Trophoblast cell (in vitro differentiated cells and primary cell): Measurements from ENCODE around the gene RHEB.

Source experiments
- DNase-seq, 2 donors: peaks; one replicate each; pipeline ENCODE4 v3.0.0-alpha.2; 2016
- H2AFZ ChIP-seq: 2 replicates; pipeline ENCODE4 v1.6.1; 2013; ENCODE audit warnings: low read length, moderate library complexity, mild to moderate bottlenecking; ENCODE audit not compliant: insufficient read depth, poor library complexity
- H2AK5ac ChIP-seq: 2 replicates; pipeline ENCODE4 v1.6.1; 2013; ENCODE audit warnings: mild to moderate bottlenecking, low read length
- H2BK120ac ChIP-seq: 2 replicates; pipeline ENCODE4 v1.6.1; 2013; ENCODE audit warnings: low read length, mild to moderate bottlenecking, moderate library complexity; ENCODE audit not compliant: insufficient read depth, poor library complexity
- H2BK12ac ChIP-seq: 2 replicates; pipeline ENCODE4 v1.6.1; 2013; ENCODE audit warnings: mild to moderate bottlenecking, low read length, moderate library complexity
- H2BK5ac ChIP-seq: 2 replicates; pipeline ENCODE4 v1.6.1; 2013; ENCODE audit warnings: low read length, low read depth, moderate library complexity, mild to moderate bottlenecking; ENCODE audit not compliant: poor library complexity
- H3K14ac ChIP-seq: 2 replicates; pipeline ENCODE4 v1.6.1; 2013; ENCODE audit warnings: mild to moderate bottlenecking, low read length
- H3K18ac ChIP-seq: 2 replicates; pipeline ENCODE4 v1.6.1; 2013; ENCODE audit warnings: mild to moderate bottlenecking, low read length
- H3K23ac ChIP-seq: 2 replicates; pipeline ENCODE4 v1.6.1; 2013; ENCODE audit warnings: low read length
- H3K27ac ChIP-seq: 2 replicates; pipeline ENCODE4 v1.5.1; 2013; ENCODE audit warnings: low read depth, mild to moderate bottlenecking, inconsistent platforms, low read length, moderate library complexity
- H3K27me3 ChIP-seq: 2 replicates; pipeline ENCODE4 v1.6.1; 2013; ENCODE audit warnings: inconsistent platforms, mild to moderate bottlenecking, low read length, moderate library complexity; ENCODE audit not compliant: insufficient read depth
- H3K36me3 ChIP-seq, 2 experiments: 1 replicate in 1 of 2; 2 replicates in 1 of 2; pipeline ENCODE4 v1.6.1; 2013; ENCODE audit warnings: low read length in 2 of 2, mild to moderate bottlenecking in 2 of 2, moderate library complexity in 1 of 2; ENCODE audit not compliant: insufficient read depth in 2 of 2, control insufficient read depth in 1 of 2
- H3K4ac ChIP-seq: 2 replicates; pipeline ENCODE4 v1.6.1; 2013; ENCODE audit warnings: low read depth, mild to moderate bottlenecking, low read length, moderate library complexity
- H3K4me1 ChIP-seq, 2 experiments: 1 replicate in 1 of 2; 2 replicates in 1 of 2; pipeline ENCODE4 v1.6.1; 2013; ENCODE audit warnings: low read length in 2 of 2, mild to moderate bottlenecking in 2 of 2, moderate library complexity in 1 of 2; ENCODE audit not compliant: insufficient read depth in 2 of 2, control insufficient read depth in 1 of 2
- H3K4me2 ChIP-seq: 2 replicates; pipeline ENCODE4 v1.6.1; 2013; ENCODE audit warnings: inconsistent platforms, mild to moderate bottlenecking, low read length, moderate library complexity
- H3K4me3 ChIP-seq: 2 replicates; pipeline ENCODE4 v1.5.1; 2013; ENCODE audit warnings: mild to moderate bottlenecking, low read depth, low read length, inconsistent platforms
- H3K79me1 ChIP-seq: one replicate; pipeline ENCODE4 v1.6.1; 2013; ENCODE audit warnings: low read length
- H3K79me2 ChIP-seq: 2 replicates; pipeline ENCODE4 v1.6.1; 2013; ENCODE audit warnings: low read length, mild to moderate bottlenecking; ENCODE audit not compliant: control insufficient read depth, insufficient read depth, poor library complexity
- H3K9ac ChIP-seq: 2 replicates; pipeline ENCODE4 v1.6.1; 2013; ENCODE audit warnings: mild to moderate bottlenecking, low read length
- H3K9me3 ChIP-seq: 2 replicates; pipeline ENCODE4 v1.6.1; 2013; ENCODE audit warnings: low read depth, mild to moderate bottlenecking, control low read depth, inconsistent platforms, low read length; ENCODE audit not compliant: insufficient read depth
- H4K12ac ChIP-seq: 2 replicates; pipeline ENCODE4 v1.6.1; 2013; ENCODE audit warnings: low read depth, mild to moderate bottlenecking, low read length, moderate library complexity
- H4K8ac ChIP-seq: 2 replicates; pipeline ENCODE4 v1.6.1; 2013; ENCODE audit warnings: low read depth, mild to moderate bottlenecking, low read length, moderate library complexity
- H4K91ac ChIP-seq: one replicate; pipeline ENCODE4 v1.6.1; 2013; ENCODE audit warnings: low read depth, mild to moderate bottlenecking, low read length, moderate library complexity
- WGBS: extraction: QIAGEN DNeasy Blood & Tissue Kit; methylation state at CpG from one replicate; pipeline ENCODE4 v1.1.7; 2013; ENCODE audit warnings: missing lambda C conversion rate; ENCODE audit not compliant: insufficient read length, insufficient coverage; ENCODE audit errors: extremely low coverage; 5-methylcytosine and 5-hydroxymethylcytosine counted together

RHEB gene

DNA sequence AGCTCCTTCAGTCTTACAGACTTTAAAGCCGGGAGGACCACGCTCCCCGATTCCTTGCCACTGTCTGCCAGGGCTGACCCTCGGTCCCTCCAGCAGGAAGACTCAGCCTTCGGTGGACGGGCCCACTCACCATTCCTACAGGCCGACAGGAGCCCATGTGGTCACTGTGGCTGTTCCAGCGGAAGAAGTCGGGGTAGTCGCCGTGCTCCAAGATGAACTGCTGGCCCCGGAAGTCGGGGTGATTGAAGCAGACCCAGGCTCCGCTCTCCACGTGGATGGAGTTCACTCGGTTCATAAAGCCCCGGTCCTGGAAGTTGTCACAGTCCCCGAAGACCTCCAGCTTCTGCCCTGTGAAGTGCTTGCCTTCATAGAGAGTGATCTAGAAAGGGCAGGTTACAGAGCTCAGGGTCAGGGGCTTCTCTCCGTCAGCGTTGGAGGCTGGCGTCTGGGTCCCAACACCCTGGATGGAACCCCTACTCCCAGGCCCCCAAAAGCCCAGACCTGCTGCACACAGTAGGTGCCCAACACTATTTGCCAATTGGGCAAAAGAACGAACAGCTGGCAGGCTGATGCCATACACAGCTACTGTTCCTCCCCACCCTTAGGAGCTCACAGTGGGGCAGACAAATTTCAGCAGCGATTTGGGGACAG, 81.7 kb downstream of the RHEB start:
- Histone ChIP-seq H3K9ac (no peak overlapping the region), H3K18ac (no peak overlapping the region), H3K27me3 (no peaks in the 10 kb centered on the region), H2BK5ac (no peak overlapping the region), H4K8ac (no peak overlapping the region), H3K4ac (no peak overlapping the region), H3K27ac (no peak overlapping the region), H3K9me3 (peaks cover 3% of the 10 kb centered on the region), H3K14ac (peak overlapping the region; percentile 8), H3K36me3 (no peaks in the 10 kb centered on the region), H3K4me1 (peaks cover 28 to 33% of the 10 kb centered on the region in 2 experiments), H2BK120ac (peak overlapping the region; percentile 52), H3K4me3 (peak overlapping the region; percentile 16), H2BK12ac (peak overlapping the region; percentile 60), H3K23ac (no peak overlapping the region), H3K4me2 (no peak overlapping the region), H4K12ac (no peak overlapping the region), H2AFZ (no peak overlapping the region), H2AK5ac (no peak overlapping the region), H3K79me1 (peaks cover 14% of the 10 kb centered on the region), H4K91ac (no peak overlapping the region), H3K79me2 (no peaks in the 10 kb centered on the region)
- no CpG with 5 or more reads among the region's 23 CpGs for WGBS
- DNase-seq, result no peak

DNA sequence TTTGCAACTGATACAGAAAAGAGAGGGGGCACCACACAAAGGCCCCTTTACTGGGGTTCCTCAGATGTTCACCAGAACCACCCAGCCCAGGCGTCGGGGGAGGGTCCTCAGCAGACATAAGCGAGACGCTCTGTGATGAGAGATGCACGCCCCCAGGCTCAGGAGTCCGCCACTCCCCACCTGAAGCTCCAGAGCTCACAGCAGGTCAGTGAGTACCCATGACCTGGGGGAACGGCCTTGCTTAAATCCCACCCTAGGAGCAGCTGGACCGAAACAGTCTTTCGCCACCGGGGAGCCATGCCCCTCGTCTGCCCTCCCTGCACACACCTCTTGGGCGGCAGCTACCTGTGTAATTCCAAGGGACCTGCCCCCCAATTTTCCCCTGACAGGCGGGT, 82.5 kb downstream of the RHEB start:
- peak overlapping the region; percentile 10 for H3K18ac ChIP-seq
- H2BK5ac ChIP-seq, result no peak overlapping the region
- peaks cover 3% of the 10 kb centered on the region for H3K9me3 ChIP-seq
- no peaks in the 10 kb centered on the region for H3K36me3 ChIP-seq
- H3K4me1 ChIP-seq, result peaks cover 28 to 33% of the 10 kb centered on the region in 2 experiments
- peak overlapping the region; percentile 24 for H3K27ac ChIP-seq
- peak overlapping the region; percentile 45 for H4K91ac ChIP-seq
- no peak overlapping the region for H3K23ac ChIP-seq
- no peak overlapping the region for H2AFZ ChIP-seq
- H3K14ac ChIP-seq, result peak overlapping the region; percentile 32
- WGBS, result no CpG with 5 or more reads among the region's 13 CpGs
- H2BK120ac ChIP-seq, result peak overlapping the region; percentile 55
- peak overlapping the region; percentile 38 for H3K4me2 ChIP-seq
- no peak overlapping the region for H4K12ac ChIP-seq
- peaks cover 14% of the 10 kb centered on the region for H3K79me1 ChIP-seq
- H4K8ac ChIP-seq, result peak overlapping the region; percentile 36
- no peak overlapping the region for H3K4me3 ChIP-seq
- H2AK5ac ChIP-seq, result peak overlapping the region; percentile 41
- H3K27me3 ChIP-seq, result no peaks in the 10 kb centered on the region
- no peak overlapping the region for H3K4ac ChIP-seq
- H3K79me2 ChIP-seq, result no peaks in the 10 kb centered on the region
- no peak overlapping the region for H3K9ac ChIP-seq
- no peak for DNase-seq
- H2BK12ac ChIP-seq, result peak overlapping the region; percentile 60

DNA sequence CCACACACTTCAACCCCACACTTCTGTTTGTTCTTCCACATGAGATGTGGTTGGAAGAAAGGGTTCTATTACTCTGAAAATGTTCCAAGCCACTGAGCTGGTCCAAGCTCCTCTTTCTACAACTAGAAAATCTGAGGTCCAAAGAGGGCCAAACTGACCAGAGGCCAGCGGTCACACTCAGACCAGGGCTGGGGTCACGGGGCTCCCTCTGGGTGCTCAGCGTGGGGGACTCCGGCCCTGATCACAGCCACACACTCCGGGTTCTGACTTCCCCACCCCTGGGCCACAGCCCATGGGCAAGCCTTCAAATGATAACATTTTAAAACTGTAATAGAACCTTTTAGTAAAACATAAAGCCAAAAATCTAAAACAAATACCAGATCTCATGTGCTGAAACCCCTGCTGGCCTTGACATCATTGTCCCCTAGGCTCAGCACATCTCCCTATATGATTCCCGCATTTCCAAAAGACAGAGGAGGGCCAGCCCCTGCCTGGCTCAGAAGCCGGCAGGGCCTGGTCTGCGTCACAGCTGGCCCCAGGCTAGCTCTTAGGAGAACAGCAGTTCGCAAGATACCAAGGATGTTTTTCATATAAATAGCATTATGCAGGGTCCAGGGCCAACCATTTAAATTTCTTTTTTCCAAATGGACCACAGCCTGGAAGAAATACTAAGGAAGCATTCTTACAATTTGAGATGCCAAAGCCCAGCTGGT, 83.1 kb downstream of the RHEB start:
- peak overlapping the region; percentile 41 for H3K18ac ChIP-seq
- peak overlapping the region; percentile 86 for H4K91ac ChIP-seq
- peak overlapping the region; percentile 37 for H2BK120ac ChIP-seq
- no peak overlapping the region for H3K27ac ChIP-seq
- peaks cover 28 to 33% of the 10 kb centered on the region in 2 experiments for H3K4me1 ChIP-seq
- H3K23ac ChIP-seq, result no peak overlapping the region
- DNase-seq, result peak; percentile 93 to 95
- H3K4me2 ChIP-seq, result peak overlapping the region; percentile 38
- WGBS, result no CpG with 5 or more reads among the region's 9 CpGs
- H3K14ac ChIP-seq, result peak overlapping the region; percentile 58
- H3K9me3 ChIP-seq, result peaks cover 3% of the 10 kb centered on the region
- H2AK5ac ChIP-seq, result peak overlapping the region; percentile 35
- H3K4ac ChIP-seq, result peak overlapping the region; percentile 43
- no peaks in the 10 kb centered on the region for H3K27me3 ChIP-seq
- no peak overlapping the region for H3K4me3 ChIP-seq
- H4K8ac ChIP-seq, result no peak overlapping the region
- H3K36me3 ChIP-seq, result no peaks in the 10 kb centered on the region
- no peak overlapping the region for H3K9ac ChIP-seq
- no peak overlapping the region for H4K12ac ChIP-seq
- H3K79me1 ChIP-seq, result peaks cover 14% of the 10 kb centered on the region
- H3K79me2 ChIP-seq, result no peaks in the 10 kb centered on the region
- no peak overlapping the region for H2AFZ ChIP-seq
- peak overlapping the region; percentile 18 for H2BK5ac ChIP-seq
- peak overlapping the region; percentile 94 for H2BK12ac ChIP-seq

DNA sequence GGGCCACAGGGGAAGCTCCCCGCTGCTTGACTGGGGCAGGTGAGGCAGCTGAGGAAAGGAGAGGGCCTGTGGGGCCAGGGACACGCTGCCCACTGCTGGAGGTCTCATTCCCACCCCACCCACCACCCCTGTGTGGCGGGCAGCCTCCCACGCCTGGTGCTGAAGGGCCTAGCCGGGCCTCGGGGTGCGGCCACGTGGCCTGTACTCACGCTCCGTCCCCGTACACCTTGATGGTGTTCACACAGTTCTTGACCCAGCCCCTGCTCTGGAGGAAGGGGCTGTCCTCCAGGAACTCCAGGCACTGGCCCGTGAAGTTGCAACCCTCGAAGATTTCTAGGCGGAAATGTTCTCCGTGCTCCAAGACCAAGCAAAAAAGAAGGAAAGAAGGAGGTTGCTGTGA, 83.7 kb downstream of the RHEB start:
- Histone ChIP-seq H2AFZ (no peak overlapping the region), H2BK120ac (peak overlapping the region; percentile 26), H3K79me1 (peaks cover 14% of the 10 kb centered on the region), H2AK5ac (peak overlapping the region; percentile 55), H3K4ac (peak overlapping the region; percentile 24), H3K9me3 (peaks cover 3% of the 10 kb centered on the region), H4K8ac (no peak overlapping the region), H2BK5ac (peak overlapping the region; percentile 18), H3K27me3 (no peaks in the 10 kb centered on the region), H3K27ac (no peak overlapping the region), H4K12ac (peak overlapping the region; percentile 25), H3K14ac (peak overlapping the region; percentile 18), H3K9ac (no peak overlapping the region), H3K4me3 (no peak overlapping the region), H3K4me1 (peaks cover 28 to 33% of the 10 kb centered on the region in 2 experiments), H3K4me2 (no peak overlapping the region), H2BK12ac (peak overlapping the region; percentile 94), H3K36me3 (no peaks in the 10 kb centered on the region), H3K79me2 (no peaks in the 10 kb centered on the region), H3K18ac (peak overlapping the region; percentile 63), H4K91ac (peak overlapping the region; percentile 86), H3K23ac (no peak overlapping the region)
- WGBS, result no CpG with 5 or more reads among the region's 15 CpGs
- no peak for DNase-seq
